H1 (cell line): Measurements from ENCODE around the gene CDCP1. TPM values are rescaled to one million over a fixed set of nuclear protein-coding genes. Genes with fewer than 3 reads are reported as not detected.

Experiments
- CTCF ChIA-PET: fragments of 300-600 bp; sonication (Branson Sonifier 250); formaldehyde crosslinking; loops from one replicate; lab custom pipeline; 2021; ENCODE audit not compliant: partially characterized antibody; lab: Charles Lee
- POLR2A ChIA-PET: fragments of 300-600 bp; sonication (Branson Sonifier 250); formaldehyde crosslinking; loops from one replicate; lab custom pipeline; 2021; ENCODE audit warnings: inconsistent platforms; ENCODE audit not compliant: partially characterized antibody; lab: Charles Lee
- DNase-seq, 2 experiments: peaks; one replicate each; pipeline versions ENCODE4 v3.0.0 to v3.0.0-alpha.2; 2010 to 2022; ENCODE audit warnings: low spot score in 2 of 2, low read depth in 1 of 2, mixed read lengths in 1 of 2
- FAIRE-seq: peaks from 2 replicates; lab custom pipeline; 2011; peaks lifted over from hg19 to GRCh38; lab: Jason Lieb, UNC
- H2AFZ ChIP-seq: 2 replicates; pipeline ENCODE4 v1.8.1; 2012; ENCODE audit warnings: low read length, inconsistent platforms
- H2AK5ac ChIP-seq: 2 replicates; pipeline ENCODE4 v1.6.1; 2013; ENCODE audit warnings: low read depth, low read length
- H2BK120ac ChIP-seq: replicated peaks from 2 replicates; pipeline ENCODE3; 2013; ENCODE audit warnings: low read depth, low read length, inconsistent platforms
- H2BK12ac ChIP-seq: 2 replicates; pipeline ENCODE4 v1.6.1; 2013; ENCODE audit warnings: low read depth, low read length
- H2BK15ac ChIP-seq: 2 replicates; pipeline ENCODE4 v1.6.1; 2013; ENCODE audit warnings: low read length
- H2BK20ac ChIP-seq: 2 replicates; pipeline ENCODE4 v1.6.1; 2013; ENCODE audit warnings: low read length
- H2BK5ac ChIP-seq: 2 replicates; pipeline ENCODE4 v1.6.1; 2013; ENCODE audit warnings: low read depth, low read length
- H3K14ac ChIP-seq: 2 replicates; pipeline ENCODE4 v1.6.1; 2013; ENCODE audit warnings: inconsistent platforms; ENCODE audit not compliant: insufficient read length
- H3K18ac ChIP-seq: 2 replicates; pipeline ENCODE4 v1.6.1; 2013; ENCODE audit warnings: low read length; ENCODE audit errors: extremely low read depth
- H3K23ac ChIP-seq: 2 replicates; pipeline ENCODE4 v1.6.1; 2013; ENCODE audit warnings: inconsistent platforms; ENCODE audit not compliant: insufficient read length
- H3K23me2 ChIP-seq: 2 replicates; pipeline ENCODE4 v1.6.1; 2013; ENCODE audit warnings: low read depth, low read length
- H3K27ac ChIP-seq: 2 replicates; pipeline ENCODE4 v1.6.1; 2011; ENCODE audit warnings: low read depth, low read length, inconsistent platforms
- H3K27me3 ChIP-seq, 4 experiments: replicated peaks in 1 of 4; 1 replicate in 1 of 4; 2 replicates in 3 of 4; pipeline versions ENCODE4 v1.6.1 to v1.8.1; 2011 to 2013; ENCODE audit warnings: low read length in 3 of 4, mild to moderate bottlenecking in 3 of 4, inconsistent platforms in 2 of 4, mixed read lengths in 2 of 4, moderate library complexity in 1 of 4; ENCODE audit not compliant: control insufficient read depth in 3 of 4, insufficient read depth in 3 of 4; ENCODE audit errors: extremely low read depth in 1 of 4
- H3K36me3 ChIP-seq, 4 experiments: 2 replicates each; pipeline versions ENCODE4 v1.6.1 to v1.8.1; 2011 to 2013; ENCODE audit warnings: mild to moderate bottlenecking in 4 of 4, low read length in 3 of 4, moderate library complexity in 2 of 4, control low read depth in 1 of 4, inconsistent platforms in 1 of 4; ENCODE audit not compliant: insufficient read depth in 4 of 4, control insufficient read depth in 2 of 4
- H3K4ac ChIP-seq: replicated peaks from 2 replicates; pipeline ENCODE3; 2013; ENCODE audit warnings: low read length, low read depth, mixed read lengths, inconsistent platforms; ENCODE audit not compliant: insufficient read length
- H3K4me1 ChIP-seq, 4 experiments: replicated peaks in 1 of 4; 1 replicate in 1 of 4; 2 replicates in 3 of 4; pipeline versions ENCODE4 v1.6.1 to v1.8.1; 2011 to 2013; ENCODE audit warnings: low read length in 3 of 4, inconsistent platforms in 2 of 4, mixed read lengths in 1 of 4; ENCODE audit not compliant: insufficient read depth in 4 of 4, control insufficient read depth in 3 of 4
- H3K4me2 ChIP-seq, 2 experiments: 2 replicates each; pipeline versions ENCODE4 v1.6.1 to v1.8.1; 2011 to 2013; ENCODE audit warnings: low read depth in 2 of 2, low read length in 2 of 2, control low read depth in 1 of 2, inconsistent platforms in 1 of 2, mild to moderate bottlenecking in 1 of 2; ENCODE audit not compliant: insufficient read depth in 1 of 2
- H3K4me3 ChIP-seq, 4 experiments: fragments of 200-600, 300-600 bp in 1 of 4; sonication (generic), shearing (Covaris generic), sonication (Bioruptor Twin) in 1 of 4; 2 replicates each; pipeline versions ENCODE4 v1.5.1 to v1.8.1; 2011 to 2016; ENCODE audit warnings: low read length in 4 of 4, low read depth in 3 of 4, control low read depth in 2 of 4, inconsistent platforms in 2 of 4, mild to moderate bottlenecking in 2 of 4, mixed read lengths in 1 of 4, moderate library complexity in 1 of 4; ENCODE audit not compliant: insufficient read depth in 2 of 4; ENCODE audit errors: extremely low read depth in 1 of 4
- H3K56ac ChIP-seq: replicated peaks from 2 replicates; pipeline ENCODE3; 2013; ENCODE audit warnings: low read depth, mild to moderate bottlenecking, mixed read lengths, low read length, inconsistent platforms; ENCODE audit not compliant: insufficient read length
- H3K79me1 ChIP-seq: 2 replicates; pipeline ENCODE4 v1.6.1; 2013; ENCODE audit warnings: low read depth, low read length, control low read depth
- H3K79me2 ChIP-seq, 2 experiments: 2 replicates each; pipeline versions ENCODE4 v1.6.1 to v1.8.1; 2012 to 2013; ENCODE audit warnings: low read length in 2 of 2, mild to moderate bottlenecking in 2 of 2, inconsistent platforms in 1 of 2; ENCODE audit not compliant: insufficient read depth in 2 of 2, control insufficient read depth in 1 of 2
- H3K9ac ChIP-seq, 4 experiments: replicated peaks in 1 of 4; 1 replicate in 1 of 4; 2 replicates in 3 of 4; pipeline versions ENCODE4 v1.6.1 to v1.8.1; 2011 to 2013; ENCODE audit warnings: low read depth in 3 of 4, low read length in 3 of 4, control low read depth in 2 of 4, mild to moderate bottlenecking in 2 of 4, moderate library complexity in 2 of 4, inconsistent platforms in 1 of 4; ENCODE audit errors: extremely low read depth in 1 of 4
- H3K9me3 ChIP-seq, 2 experiments: 2 replicates each; pipeline versions ENCODE4 v1.6.1 to v1.8.1; 2012 to 2013; ENCODE audit warnings: mild to moderate bottlenecking in 2 of 2, moderate library complexity in 2 of 2, control low read depth in 1 of 2, inconsistent platforms in 1 of 2, low read depth in 1 of 2, low read length in 1 of 2, mixed read lengths in 1 of 2; ENCODE audit not compliant: insufficient read depth in 2 of 2
- H4K20me1 ChIP-seq, 2 experiments: replicated peaks in 1 of 2; 2 replicates each; pipeline versions ENCODE3 to v1.8.1; 2011 to 2013; ENCODE audit warnings: inconsistent platforms in 2 of 2, low read length in 2 of 2, mild to moderate bottlenecking in 1 of 2; ENCODE audit not compliant: insufficient read depth in 2 of 2, control insufficient read depth in 1 of 2
- H4K5ac ChIP-seq: 2 replicates; pipeline ENCODE4 v1.6.1; 2013; ENCODE audit warnings: low read length, low read depth, mixed read lengths, inconsistent platforms; ENCODE audit not compliant: insufficient read length
- H4K8ac ChIP-seq: 2 replicates; pipeline ENCODE4 v1.8.0; 2013; ENCODE audit warnings: mild to moderate bottlenecking, moderate library complexity, low read length, inconsistent platforms; ENCODE audit not compliant: insufficient read depth; ENCODE audit errors: extremely low read depth
- H4K91ac ChIP-seq: replicated peaks from 2 replicates; pipeline ENCODE3; 2013; ENCODE audit warnings: low read length, mixed read lengths, inconsistent platforms; ENCODE audit not compliant: insufficient read length
- CBX8 ChIP-seq: fragments of 300-800, 300-1000 bp; sonication (generic); IDR thresholded peaks from 2 replicates; pipeline ENCODE4 v1.7.1; 2016; ENCODE audit warnings: low read depth, low read length, borderline replicate concordance
- KDM4A ChIP-seq: IDR thresholded peaks from one replicate; pipeline ENCODE4 v1.7.1; 2012; ENCODE audit warnings: low read depth, mild to moderate bottlenecking, moderate library complexity, low read length, inconsistent platforms; ENCODE audit not compliant: severe bottlenecking
- KDM5A ChIP-seq: fragments of 200-600 bp; IDR thresholded peaks from 2 replicates; pipeline ENCODE4 v1.7.1; 2012; ENCODE audit warnings: mild to moderate bottlenecking, low read length, inconsistent platforms, mixed read lengths
- PHF8 ChIP-seq: fragments of 200-600 bp; sonication (generic); conservative IDR thresholded peaks from 2 replicates; pipeline ENCODE4 v1.7.1; 2012; ENCODE audit warnings: low read depth, mild to moderate bottlenecking, inconsistent platforms, low read length, moderate library complexity
- SP1 ChIP-seq: IDR thresholded peaks from 2 replicates; pipeline ENCODE4 v1.6.1; 2011; ENCODE audit warnings: low read depth, low read length
- WGBS, 2 experiments: shearing (Covaris generic) in 1 of 2; methylation state at CpG; one replicate each; pipeline versions ENCODE4 v1.1.6 to v1.1.7; 2013 to 2015; ENCODE audit warnings: low lambda C conversion rate in 2 of 2, mixed read lengths in 2 of 2, inconsistent platforms in 1 of 2, low coverage in 1 of 2, missing lambda C conversion rate in 1 of 2; ENCODE audit not compliant: insufficient replicate concordance in 2 of 2, insufficient coverage in 1 of 2, insufficient read length in 1 of 2; ENCODE audit errors: extremely low coverage in 1 of 2, missing lambda C conversion rate in 1 of 2; 5-methylcytosine and 5-hydroxymethylcytosine counted together
- polyA plus RNA-seq, 7 experiments: library from polyadenylated mRNA; depleted of rRNA in 3 of 7; stranded (reverse) in 5 of 7; unstranded in 2 of 7; fragments of >200 nt in 5 of 7; fragments of 200-250 nt in 2 of 7; gene quantifications; 1 replicate in 5 of 7; 2 replicates in 1 of 7; 4 replicates in 1 of 7; pipeline versions ENCODE4 v1.2.1 to v1.2.3, GENCODE V29; 2011 to 2013; ENCODE audit warnings: missing spikeins in 2 of 7, mixed read lengths in 2 of 7
- total RNA-seq: library from RNA; stranded (reverse); fragmentation: NEBNext Ultra II Directional; extraction: Animal tissue kit (Norgen Biotek cat#: 25700); gene quantifications from 2 replicates; pipeline ENCODE4 v1.2.1, GENCODE V29; 2021
- TF ChIP-seq, protein P1 (sequence below): IDR thresholded peaks from 2 replicates; pipeline ENCODE4 v1.6.1; 2012; ENCODE audit warnings: inconsistent platforms

CDCP1 gene
- total and polyA plus RNA-seq, 2 of the 8 experiments (the other 6 are each of a cell fraction or from before 2014, with no cell fraction given): 10.0 to 23.3 TPM

DNA sequence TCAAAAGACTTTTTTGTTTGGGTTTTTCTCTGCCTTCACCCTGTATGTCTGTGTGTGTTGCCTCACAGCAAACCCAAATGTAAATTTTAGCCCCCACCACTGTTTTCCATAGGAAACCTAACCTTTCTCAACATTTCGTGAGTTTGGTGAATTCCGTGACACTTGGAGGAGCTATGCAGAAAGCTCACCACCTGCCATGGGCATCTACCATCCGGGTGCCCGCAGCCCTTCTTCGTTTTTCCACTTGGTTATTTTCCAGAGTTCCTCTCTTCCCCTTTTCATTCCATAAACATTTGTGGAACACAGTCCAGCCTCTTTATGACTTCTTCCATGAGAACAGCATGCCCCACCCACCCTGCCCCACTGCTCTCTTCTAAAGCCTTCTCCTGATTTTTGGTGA lies 48.6 kb upstream of the CDCP1 start:
- no peak overlapping the region for H2BK5ac ChIP-seq
- no peaks in the 10 kb centered on the region for H3K36me3 ChIP-seq
- 96% methylated on average over 5 of the region's 5 CpGs; no CpG with 5 or more reads in 1 of the 2 experiments for WGBS, 2 experiments
- no peak overlapping the region for H3K4me2 ChIP-seq
- H2BK12ac ChIP-seq: no peak overlapping the region
- ChIA-PET CTCF (interaction anchor here (0.6 to 6.4 kb wide), 4 partner anchors 16 to 154 kb away, joined by 3 to 35 read pairs (median 4); no protein-coding TSS in a partner anchor), POLR2A (no interaction called here)
- no peak overlapping the region for H2BK20ac ChIP-seq
- no peak overlapping the region for H3K4ac ChIP-seq
- H3K4me3 ChIP-seq: no peak overlapping the region
- H3K27ac ChIP-seq: no peak overlapping the region
- H3K23me2 ChIP-seq: no peaks in the 10 kb centered on the region
- H3K27me3 ChIP-seq: no peaks in the 10 kb centered on the region; a peak in 1 of 7 replicates
- no peaks in the 10 kb centered on the region for H3K9me3 ChIP-seq
- no peak overlapping the region for H4K5ac ChIP-seq
- no peak overlapping the region for H4K91ac ChIP-seq
- no peaks in the 10 kb centered on the region for H3K79me2 ChIP-seq
- H2BK120ac ChIP-seq: no peak overlapping the region
- H3K14ac ChIP-seq: no peak overlapping the region
- DNase-seq (no peak), FAIRE-seq (no peak)
- no peaks in the 10 kb centered on the region for H4K20me1 ChIP-seq
- H4K8ac ChIP-seq: no peak overlapping the region
- no peak overlapping the region for H3K18ac ChIP-seq
- no peak overlapping the region for H3K23ac ChIP-seq
- no peak overlapping the region for H3K9ac ChIP-seq
- H3K4me1 ChIP-seq: peaks cover 0 to 3% (median 1%) of the 10 kb centered on the region in 4 experiments; a peak in 2 of 7 replicates
- no peaks in the 10 kb centered on the region for H3K79me1 ChIP-seq
- H2AK5ac ChIP-seq: no peak overlapping the region
- H3K56ac ChIP-seq: no peak overlapping the region
- H2BK15ac ChIP-seq: no peak overlapping the region
- no peak overlapping the region for H2AFZ ChIP-seq
- TF ChIP-seq KDM4A (no peak), CBX8 (no peak), PHF8 (no peak), SP1 (no peak), KDM5A (no peak)
- TF ChIP-seq, protein P1, sequence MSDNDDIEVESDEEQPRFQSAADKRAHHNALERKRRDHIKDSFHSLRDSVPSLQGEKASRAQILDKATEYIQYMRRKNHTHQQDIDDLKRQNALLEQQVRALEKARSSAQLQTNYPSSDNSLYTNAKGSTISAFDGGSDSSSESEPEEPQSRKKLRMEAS: no peak
